ENCODE measurements around the gene DNAH6. TPM values are rescaled to one million over a fixed set of nuclear protein-coding genes. Genes with fewer than 3 reads are reported as not detected.

DNAH6 gene
- total RNA-seq, 1 experiment from 2014 or later: 1.6 TPM

GRCh38 chr2:84832772-84833461 is 316.6 kb downstream of the DNAH6 start:
- no peaks in the 10 kb centered on the region for H3K27me3 ChIP-seq (ENCODE audit: insufficient read depth, low read length)
- H3K36me3 ChIP-seq (ENCODE audit: control insufficient read depth in 1 of 2, insufficient read depth in 2 of 2, low read length in 2 of 2): no peaks in the 10 kb centered on the region
- TF ChIP-seq ATF3 (IDR thresholded peaks at IDR 0.05): no peak
- TF ChIP-seq JUND (IDR thresholded peaks at IDR 0.05): no peak
- TF ChIP-seq ELF1 (IDR thresholded peaks at IDR 0.05; ENCODE audit: borderline replicate concordance, low read depth): no peak
- H3K4me2 ChIP-seq (ENCODE audit: low read length): no peak overlapping the region
- H3K9ac ChIP-seq (ENCODE audit: low read length): no peak overlapping the region
- DNase-seq (ENCODE audit: low read depth, low spot score): no peak
- no peaks in the 10 kb centered on the region for H3K9me2 ChIP-seq (ENCODE audit: insufficient read depth)
- RAD21 ChIA-PET (ENCODE audit: low non-redundant PET in 1 of 2, low total read pairs in 2 of 2, uncharacterized antibody in 2 of 2, unreplicated experiment in 2 of 2): no interaction called here
- H4K20me1 ChIP-seq (ENCODE audit: insufficient read depth): no peaks in the 10 kb centered on the region
- ATAC-seq: no peak
- H3K4me3 ChIP-seq (replicated peaks in 1 of 2; ENCODE audit: low read depth in 1 of 2, low read length in 2 of 2): no peak overlapping the region
- 0 out of 4 replicates have a peak, but pooled peaks cover 0 to 6% of the 10 kb centered on the region in 2 experiments for H3K9me3 ChIP-seq (ENCODE audit: control insufficient read depth in 1 of 2, insufficient read depth in 1 of 2, low read depth in 1 of 2, low read length in 2 of 2)
- H3K27ac ChIP-seq (ENCODE audit: low read depth, low read length): no peak overlapping the region
- intact Hi-C loops (cut with micrococcal nuclease): no loop called here
- H2AFZ ChIP-seq (ENCODE audit: low read depth, low read length, poor library complexity, severe bottlenecking): no peak overlapping the region
- BruUV-seq (replicated peaks): no TSS peak
- peaks cover 0 to 3% of the 10 kb centered on the region in 2 experiments; a peak in 1 of 4 replicates for H3K4me1 ChIP-seq (ENCODE audit: control insufficient read depth in 1 of 2, insufficient read depth in 2 of 2, low read length in 2 of 2)
- POLR2A ChIA-PET: no interaction called here
- H3K79me2 ChIP-seq (ENCODE audit: insufficient read depth, low read length): no peaks in the 10 kb centered on the region
- CTCF ChIA-PET: no interaction called here

GRCh38 chr2:84833481-84834150 is 317.3 kb downstream of the DNAH6 start:
- Histone ChIP-seq H3K27me3 (ENCODE audit: insufficient read depth, low read length) (no peaks in the 10 kb centered on the region), H3K9ac (ENCODE audit: low read length) (no peak overlapping the region), H3K9me2 (ENCODE audit: insufficient read depth) (no peaks in the 10 kb centered on the region), H3K4me2 (ENCODE audit: low read length) (no peak overlapping the region), H3K9me3 (ENCODE audit: control insufficient read depth in 1 of 2, insufficient read depth in 1 of 2, low read depth in 1 of 2, low read length in 2 of 2) (0 out of 4 replicates have a peak, but pooled peaks cover 0 to 6% of the 10 kb centered on the region in 2 experiments), H4K20me1 (ENCODE audit: insufficient read depth) (no peaks in the 10 kb centered on the region), H3K36me3 (ENCODE audit: control insufficient read depth in 1 of 2, insufficient read depth in 2 of 2, low read length in 2 of 2) (no peaks in the 10 kb centered on the region), H3K4me3 (replicated peaks in 1 of 2; ENCODE audit: low read depth in 1 of 2, low read length in 2 of 2) (no peak overlapping the region), H2AFZ (ENCODE audit: low read depth, low read length, poor library complexity, severe bottlenecking) (no peak overlapping the region), H3K4me1 (ENCODE audit: control insufficient read depth in 1 of 2, insufficient read depth in 2 of 2, low read length in 2 of 2) (peaks cover 0 to 3% of the 10 kb centered on the region in 2 experiments; a peak in 1 of 4 replicates), H3K27ac (ENCODE audit: low read depth, low read length) (no peak overlapping the region), H3K79me2 (ENCODE audit: insufficient read depth, low read length) (no peaks in the 10 kb centered on the region)
- no TSS peak for BruUV-seq (replicated peaks)
- ChIA-PET POLR2A (no interaction called here), CTCF (no interaction called here), RAD21 (ENCODE audit: low non-redundant PET in 1 of 2, low total read pairs in 2 of 2, uncharacterized antibody in 2 of 2, unreplicated experiment in 2 of 2) (no interaction called here)
- intact Hi-C loops (cut with micrococcal nuclease): no loop called here
- DNase-seq (ENCODE audit: low read depth, low spot score) (no peak), ATAC-seq (no peak)
- TF ChIP-seq CBX3 (IDR thresholded peaks at IDR 0.05; ENCODE audit: low read depth): no peak
- no peak for TF ChIP-seq REST (IDR thresholded peaks at IDR 0.05; ENCODE audit: low read depth)
- TF ChIP-seq POLR2AphosphoS5 (IDR thresholded peaks at IDR 0.05; ENCODE audit: low read depth, low read length): no peak
- TF ChIP-seq EZH2 (IDR thresholded peaks at IDR 0.05): no peak
- no peak for TF ChIP-seq SIN3A (IDR thresholded peaks at IDR 0.05; ENCODE audit: low read depth)
- no peak for TF ChIP-seq SRF (IDR thresholded peaks at IDR 0.05; ENCODE audit: low read depth)
- no peak for TF ChIP-seq ZFX (IDR thresholded peaks at IDR 0.05)
- no peak for TF ChIP-seq ZBTB33 (IDR thresholded peaks at IDR 0.05; ENCODE audit: extremely low read depth, insufficient replicate concordance, low read length)
- no peak for TF ChIP-seq SP1 (IDR thresholded peaks at IDR 0.05; ENCODE audit: low read depth)
- no peak for TF ChIP-seq CEBPB (IDR thresholded peaks at IDR 0.05; ENCODE audit: low read depth)
- TF ChIP-seq TCF7L2 (IDR thresholded peaks at IDR 0.05; ENCODE audit: borderline replicate concordance, extremely low read depth, insufficient read depth, insufficient read length): no peak
- no peak for TF ChIP-seq POLR2A (IDR thresholded peaks at IDR 0.05; ENCODE audit: borderline replicate concordance, extremely low read depth, insufficient read depth, insufficient read length)
